Measurements from ENCODE around the gene RASSF3.
"Not testable (repeated sequence)": the region's sequence is repeated elsewhere in the genome, so short reads cannot be mapped to it uniquely, and the experiment has no call there.

RASSF3 gene

DNA sequence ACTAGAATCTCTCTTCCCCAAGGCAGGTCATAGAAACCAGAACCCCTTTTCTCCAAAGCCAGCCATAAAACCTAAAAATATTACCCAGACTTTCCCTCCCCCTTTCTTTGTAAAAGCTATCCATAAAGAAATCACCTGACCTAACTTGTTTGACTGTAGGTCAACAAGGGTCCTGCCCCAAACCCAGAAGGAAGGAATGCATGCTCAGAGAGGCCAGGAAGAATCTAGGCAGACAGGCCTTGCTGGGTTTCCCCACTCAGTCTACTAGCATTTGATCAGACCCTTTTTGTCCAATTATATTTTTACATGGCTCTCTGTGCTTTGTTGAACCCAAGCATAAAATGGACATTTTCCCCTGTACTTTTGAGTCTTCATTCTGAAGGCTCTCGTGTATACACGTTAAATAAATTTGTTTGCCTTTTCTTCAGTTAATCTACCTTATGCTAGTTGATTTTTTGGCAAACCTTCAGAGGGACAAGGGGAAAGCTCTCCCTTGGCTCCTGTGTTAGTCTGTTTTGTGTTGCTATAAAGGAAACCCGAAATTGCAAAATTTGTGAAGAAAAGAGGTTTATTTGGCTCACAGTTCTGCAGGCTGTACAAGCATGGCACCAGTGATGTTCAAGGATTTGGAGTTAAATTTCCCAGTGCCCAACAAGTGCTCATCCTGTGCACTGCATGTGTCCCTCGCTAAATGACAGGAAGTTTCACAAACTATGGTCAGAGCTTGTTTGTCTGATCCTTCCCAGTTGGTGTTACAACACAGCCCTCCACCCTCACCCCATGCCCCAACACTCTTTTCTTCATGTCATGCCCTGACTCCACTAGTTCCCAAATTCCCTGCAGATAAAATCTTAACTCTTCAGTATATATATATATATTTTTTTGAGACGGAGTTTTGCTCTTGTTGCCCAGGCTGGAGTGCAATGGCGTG is 14.2 kb upstream of the RASSF3 start:
- FAIRE-seq, result no peak

GRCh38 chr12:64598831-64599230 is 11.5 kb upstream of the RASSF3 start:
- FAIRE-seq (no peak), DNase-seq (ENCODE audit: insufficient read length, low spot score) (no peak)

More for the DNA sequence above, 14.2 kb upstream of the RASSF3 start:
- no peak for DNase-seq (ENCODE audit: insufficient read length, low spot score)

DNA sequence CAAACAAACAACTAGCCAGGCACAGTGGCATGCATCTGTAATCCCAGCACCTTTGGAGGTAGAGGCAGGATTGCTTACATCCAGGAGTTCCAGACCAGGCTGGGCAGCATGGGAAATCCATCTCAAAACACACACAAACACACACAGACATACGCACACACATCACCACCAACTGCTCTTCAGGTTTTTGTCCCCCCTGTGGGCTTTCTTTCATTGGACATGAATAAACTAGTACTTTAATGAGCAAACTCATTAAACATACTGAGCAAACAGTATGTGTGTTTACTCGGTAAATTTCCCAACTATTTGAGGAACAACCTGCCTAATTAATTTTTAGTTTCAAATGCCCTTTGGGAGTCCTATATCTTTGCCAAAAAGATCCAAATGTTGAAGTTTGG is 10.1 kb upstream of the RASSF3 start:
- DNase-seq (ENCODE audit: insufficient read length, low spot score) (no peak), FAIRE-seq (no peak)

DNA sequence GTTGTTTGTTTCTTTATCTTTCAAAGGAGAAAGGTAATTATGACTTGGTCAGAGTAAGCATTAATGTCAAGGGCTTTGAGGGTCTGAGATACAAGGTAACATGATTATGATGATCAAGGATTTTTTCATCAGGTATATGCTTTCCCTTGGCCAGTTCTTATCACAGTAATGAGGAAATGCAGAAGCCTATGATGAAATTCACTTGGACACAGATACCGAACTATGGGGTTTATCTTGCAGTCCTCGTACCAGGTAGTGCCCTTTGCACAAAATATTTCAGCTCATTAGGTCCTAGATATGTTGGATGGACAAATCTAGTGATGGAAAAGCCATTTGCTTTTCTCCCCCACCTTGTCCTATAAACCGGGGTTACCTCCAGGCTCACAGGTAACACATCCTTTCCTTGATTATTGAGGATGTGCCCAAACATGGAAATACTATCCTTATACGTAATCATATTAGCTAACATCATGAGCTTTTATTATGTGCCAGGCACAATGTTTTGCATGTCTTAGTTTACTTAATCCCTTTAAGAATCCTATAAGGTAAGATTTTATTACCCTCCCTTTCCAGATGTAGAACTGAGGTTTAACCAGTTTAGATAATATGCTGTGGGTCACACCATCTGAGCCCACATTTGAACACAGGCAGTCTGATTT is 7.0 kb upstream of the RASSF3 start:
- no peak for DNase-seq (ENCODE audit: insufficient read length, low spot score)
- no peak for FAIRE-seq

DNA sequence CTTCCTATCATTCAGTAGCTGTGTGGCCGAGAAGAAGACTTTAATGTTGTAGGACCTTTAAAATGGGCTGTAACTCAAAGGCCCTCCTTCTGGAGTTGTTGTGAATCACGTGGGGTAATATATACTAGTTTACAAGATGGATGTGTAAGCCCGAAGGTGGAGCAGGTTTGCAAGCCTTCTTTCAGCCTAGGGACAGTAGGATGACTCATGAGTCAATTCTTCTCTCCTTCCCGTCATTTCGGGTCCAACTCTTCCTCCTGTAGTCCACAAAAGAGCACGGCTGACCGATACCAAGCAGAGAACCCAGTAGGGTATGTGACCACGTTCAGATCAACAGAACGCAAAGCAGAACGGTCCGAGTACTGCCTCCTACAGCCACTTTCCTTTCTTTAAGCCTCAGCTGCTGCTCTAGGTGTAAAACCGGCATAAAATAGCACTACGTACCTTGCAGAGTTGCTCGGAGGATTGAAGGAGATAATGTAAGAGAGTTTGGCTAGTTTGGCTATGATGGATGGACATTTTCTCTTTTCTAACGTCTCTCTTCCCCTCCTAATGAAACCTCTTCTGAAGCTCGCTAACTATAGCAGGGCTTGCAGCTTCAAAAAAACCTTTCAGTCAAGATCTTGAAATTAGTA is 1.3 kb upstream of the RASSF3 start:
- peak; percentile 93 for FAIRE-seq
- DNase-seq (ENCODE audit: insufficient read length, low spot score), result peak; percentile 60

DNA sequence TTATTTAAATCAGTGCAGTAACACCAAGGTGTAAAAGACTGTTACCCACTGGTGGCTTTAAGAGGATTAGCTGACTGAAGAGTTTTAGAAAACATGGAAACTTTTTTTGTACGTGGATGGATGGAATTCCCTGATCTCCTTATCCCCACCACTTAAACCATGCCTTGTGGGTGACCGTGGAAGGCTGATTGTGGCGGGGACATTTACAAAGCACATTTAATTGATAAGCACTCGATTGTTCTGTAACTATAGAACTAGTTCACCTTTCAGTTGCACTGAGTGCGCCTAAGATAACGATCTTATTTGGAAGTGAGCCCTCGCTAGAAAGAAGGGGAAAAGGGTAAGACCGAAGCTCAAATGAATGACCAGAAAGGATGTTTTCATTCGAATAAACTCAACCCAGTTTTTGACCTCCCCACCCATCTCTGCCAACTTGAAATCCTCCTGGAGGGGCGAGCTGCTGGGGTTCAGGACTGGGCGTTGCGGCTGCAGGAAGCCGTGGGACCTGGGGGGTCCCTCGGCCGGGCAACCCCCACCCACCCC is 688 bp upstream of the RASSF3 start:
- DNase-seq (ENCODE audit: insufficient read length, low spot score) (no peak), FAIRE-seq (peak; percentile 44)

DNA sequence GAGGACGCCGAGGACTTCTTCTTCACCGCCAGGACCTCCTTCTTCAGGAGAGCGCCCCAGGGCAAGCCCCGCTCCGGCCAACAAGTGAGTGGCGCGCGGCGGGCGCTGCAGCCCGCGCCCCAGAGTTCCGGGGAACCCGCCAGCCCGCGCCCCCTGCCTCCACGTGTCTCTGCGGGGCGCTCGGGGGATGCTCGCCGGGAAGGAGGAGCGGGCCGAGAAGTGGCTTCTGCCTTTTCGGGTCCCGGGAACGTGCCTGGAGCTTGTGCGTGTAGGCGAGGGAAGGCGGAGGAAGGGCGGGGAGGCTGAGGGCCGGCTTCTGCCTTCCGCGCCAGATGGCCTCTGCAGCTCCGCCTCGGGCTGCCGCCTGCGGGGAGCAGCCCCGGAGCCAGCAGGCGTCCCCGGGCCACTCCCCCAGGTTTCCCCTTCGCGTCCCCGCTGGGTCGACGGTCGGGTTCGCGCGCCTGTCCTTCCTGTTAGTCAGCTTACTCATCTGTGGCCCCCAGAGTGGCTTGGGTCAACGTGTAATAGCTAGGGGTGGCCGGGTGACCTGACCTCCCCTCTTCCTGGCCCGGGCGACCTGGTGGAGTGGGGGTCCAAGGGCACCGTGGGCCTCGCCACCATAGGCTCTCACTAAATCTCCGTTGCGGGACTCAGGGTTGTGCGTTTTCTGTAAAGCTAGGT is 505 bp downstream of the RASSF3 start:
- peak; percentile 90 for FAIRE-seq
- DNase-seq (ENCODE audit: insufficient read length, low spot score), result peak; percentile 50

GRCh38 chr12:64611341-64612284 is 1.3 kb downstream of the RASSF3 start:
- DNase-seq (ENCODE audit: insufficient read length, low spot score) (no peak), FAIRE-seq (peak; percentile 93)

GRCh38 chr12:64612843-64613242 is 2.5 kb downstream of the RASSF3 start:
- FAIRE-seq (no peak), DNase-seq (ENCODE audit: insufficient read length, low spot score) (no peak)

- not testable (repeated sequence) for DNase-seq (ENCODE audit: insufficient read length, low spot score)
- FAIRE-seq, result peak; percentile 62
Measured at GRCh38 chr12:64613775-64614398, 3.6 kb downstream of the RASSF3 start.

- FAIRE-seq, result no peak
- no peak for DNase-seq (ENCODE audit: insufficient read length, low spot score)
Measured at GRCh38 chr12:64616201-64616600, 5.9 kb downstream of the RASSF3 start.

GRCh38 chr12:64618953-64619590 is 8.8 kb downstream of the RASSF3 start:
- DNase-seq (ENCODE audit: insufficient read length, low spot score), result no peak
- FAIRE-seq, result peak; percentile 71

DNA sequence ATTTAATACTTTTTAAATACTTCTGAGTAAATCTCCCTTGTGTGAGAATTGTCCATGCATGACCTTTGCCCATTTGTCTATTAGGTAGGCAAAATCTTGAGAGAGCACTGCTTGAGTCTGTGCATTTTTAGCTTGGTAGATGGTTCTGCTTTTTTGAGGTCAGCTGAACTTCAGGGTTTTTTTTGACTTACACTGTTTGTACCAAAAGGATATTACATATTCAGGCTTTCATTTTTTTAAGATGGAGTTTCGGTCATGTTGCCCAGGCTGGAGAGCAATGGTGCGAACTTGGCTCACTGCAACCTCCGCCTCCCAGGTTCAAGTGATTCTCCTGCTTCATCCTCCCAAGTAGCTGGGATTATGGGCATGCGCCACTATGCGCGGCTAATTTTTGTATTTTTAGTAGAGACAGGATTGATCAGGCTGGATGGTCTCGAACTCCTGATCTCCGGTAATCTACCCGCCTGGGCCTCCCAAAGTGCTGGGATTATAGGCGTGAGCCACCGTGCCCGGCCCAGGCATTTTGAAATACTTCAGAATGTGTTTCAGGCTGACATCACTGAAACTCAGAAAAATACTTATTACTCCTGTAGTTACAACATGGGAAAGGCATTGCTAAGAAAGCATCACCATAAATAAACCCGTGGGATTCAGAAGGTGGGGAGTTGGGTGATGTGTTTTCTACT is 11.1 kb downstream of the RASSF3 start:
- FAIRE-seq (peak; percentile 89), DNase-seq (ENCODE audit: insufficient read length, low spot score) (peak; percentile 36)

GRCh38 chr12:64624035-64624434 is 13.7 kb downstream of the RASSF3 start:
- no peak for FAIRE-seq
- no peak for DNase-seq (ENCODE audit: insufficient read length, low spot score)

DNA sequence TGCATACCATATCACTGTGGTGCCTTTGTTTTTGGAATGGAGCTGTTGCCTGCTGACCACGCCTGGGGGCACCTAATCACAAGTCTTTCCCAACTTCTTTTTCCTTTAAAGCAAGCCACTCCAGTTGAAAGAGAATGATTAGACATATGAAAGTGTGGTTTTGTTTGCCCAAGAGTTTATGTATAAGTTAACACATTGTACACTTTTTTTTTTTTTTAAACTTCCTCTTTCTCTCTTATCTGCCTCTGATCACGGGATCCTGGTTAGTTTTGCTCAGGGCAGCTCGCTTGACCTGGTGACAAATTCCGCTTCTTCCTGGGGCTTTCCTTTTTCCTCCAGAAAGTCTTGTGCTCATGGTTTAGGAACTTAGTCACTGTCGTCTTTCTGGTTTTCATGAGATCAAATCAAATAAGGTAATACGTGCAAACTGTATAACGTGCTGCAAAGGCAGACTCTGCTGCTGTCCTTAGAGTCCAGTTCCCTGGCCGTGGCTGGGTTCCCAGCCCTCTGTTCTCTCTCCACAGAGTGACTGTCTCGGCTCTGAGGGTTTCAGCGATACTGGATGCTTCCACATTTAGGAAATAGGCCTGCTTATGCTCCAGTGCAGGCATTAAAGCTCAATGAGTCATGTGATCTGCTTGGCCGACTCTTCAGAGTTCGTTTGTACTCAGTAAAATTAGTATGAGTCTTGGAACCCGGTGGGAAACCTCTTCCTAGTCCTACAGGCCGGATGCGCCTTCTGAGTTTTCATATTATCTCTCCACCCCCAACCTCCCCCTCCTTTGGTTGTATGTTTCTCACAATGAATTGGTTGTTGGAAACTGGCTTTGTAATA is 15.2 kb downstream of the RASSF3 start:
- peak; percentile 90 for FAIRE-seq

DNA sequence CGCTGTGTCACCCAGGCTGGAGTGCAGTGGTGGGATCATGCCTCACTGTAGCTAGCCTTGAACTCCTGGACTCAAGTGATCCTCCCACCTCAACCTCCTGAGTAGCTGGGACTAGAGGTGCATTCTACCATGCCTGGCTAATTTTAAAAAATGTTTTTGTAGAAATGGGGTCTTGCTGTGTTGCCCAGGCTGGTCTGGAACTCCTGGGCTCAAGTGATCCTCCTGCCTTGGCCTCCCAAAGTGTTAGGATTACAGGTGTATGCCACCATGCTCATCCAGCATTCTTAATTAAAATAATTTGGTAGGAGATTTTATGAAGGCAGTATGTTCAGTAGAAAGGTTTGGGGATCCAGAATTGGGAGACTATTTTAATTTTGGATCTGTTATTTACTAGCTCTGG is 16.3 kb downstream of the RASSF3 start:
- not testable (repeated sequence) for FAIRE-seq; DNase-seq (ENCODE audit: insufficient read length, low spot score)

More for the DNA sequence above, 15.2 kb downstream of the RASSF3 start:
- DNase-seq (ENCODE audit: insufficient read length, low spot score), result no peak

DNA sequence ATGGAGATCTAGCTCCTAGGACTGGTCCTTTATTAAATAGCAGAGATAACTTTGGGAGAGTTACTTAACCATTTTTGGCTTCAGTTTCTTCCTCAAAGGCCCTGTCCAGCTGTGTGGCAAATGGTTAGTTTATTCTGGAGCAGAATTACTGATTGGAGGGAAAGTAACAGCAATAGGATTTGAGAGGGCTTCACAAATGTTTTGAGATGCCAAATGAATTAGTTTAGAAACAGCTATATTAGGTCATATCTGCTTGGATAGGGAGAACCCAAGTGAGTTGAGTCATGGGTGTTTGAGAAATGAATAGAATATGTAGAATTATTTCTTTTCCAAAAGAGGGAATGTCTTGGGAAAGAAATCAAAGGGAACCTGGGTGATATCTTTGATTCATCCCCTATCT is 17.5 kb downstream of the RASSF3 start:
- DNase-seq (ENCODE audit: insufficient read length, low spot score) (no peak), FAIRE-seq (no peak)
